T-cell (primary cell): ENCODE results near the gene SMIM17. TPM values are rescaled to one million over a fixed set of nuclear protein-coding genes. Genes with fewer than 3 reads are reported as not detected.
"Not testable (repeated sequence)": the region's sequence is repeated elsewhere in the genome, so short reads cannot be mapped to it uniquely, and the experiment has no call there.

Experiments used
- ATAC-seq, 4 experiments: fragments of 200-7000 bp in 3 of 4; fragments of 150-1000 bp in 1 of 4; cut with Tn5 transposase; replicated peaks in 1 of 4; 1 replicate in 3 of 4; 2 replicates in 1 of 4; pipeline ENCODE4 v1.10.0; 2021; ENCODE audit warnings: moderate library complexity in 3 of 4, mild to moderate bottlenecking in 2 of 4, moderate number of reproducible peaks in 1 of 4
- CTCF ChIA-PET, 2 donors: fragments of 300-600 bp; sonication (Branson Sonifier 250); formaldehyde crosslinking; loops; one replicate each; lab custom pipeline; 2022; ENCODE audit warnings: antibody characterized with exemption in 2 of 2; lab: Charles Lee
- POLR2A ChIA-PET, 2 donors: fragments of 300-600 bp; sonication (Branson Sonifier 250); formaldehyde crosslinking; loops; one replicate each; lab custom pipeline; 2022; ENCODE audit warnings: antibody characterized with exemption in 2 of 2; lab: Charles Lee
- DNase-seq, 35 experiments: peaks; one replicate each; pipeline versions ENCODE4 v3.0.0 to v3.0.0-alpha.2; 2013 to 2023
- H3K27ac ChIP-seq: one replicate; pipeline ENCODE4 v1.5.1; 2013; ENCODE audit warnings: low read length
- H3K27me3 ChIP-seq, 2 experiments: replicated peaks in 1 of 2; 1 replicate in 1 of 2; 2 replicates in 1 of 2; pipeline versions ENCODE4 v1.6.1 to v1.7.0; 2013; ENCODE audit warnings: low read length in 1 of 2, mixed read lengths in 1 of 2; ENCODE audit not compliant: control insufficient read depth in 2 of 2, insufficient read depth in 2 of 2; ENCODE audit errors: extremely low read depth in 1 of 2
- H3K36me3 ChIP-seq, 2 donors: 1 replicate in 1 of 2; 2 replicates in 1 of 2; pipeline versions ENCODE4 v1.6.1 to v1.7.0; 2013; ENCODE audit warnings: low read length in 1 of 2; ENCODE audit not compliant: control insufficient read depth in 2 of 2, insufficient read depth in 1 of 2; ENCODE audit errors: extremely low read depth in 1 of 2
- H3K4me1 ChIP-seq, 2 experiments: 1 replicate in 1 of 2; 2 replicates in 1 of 2; pipeline versions ENCODE4 v1.6.1 to v1.7.0; 2013; ENCODE audit warnings: low read length in 2 of 2, mixed read lengths in 1 of 2; ENCODE audit not compliant: insufficient read depth in 2 of 2, control insufficient read depth in 1 of 2; ENCODE audit errors: extremely low read depth in 1 of 2
- H3K4me3 ChIP-seq, 2 donors: 1 replicate in 1 of 2; 2 replicates in 1 of 2; pipeline versions ENCODE4 v1.5.1 to v1.7.0; 2013; ENCODE audit warnings: mild to moderate bottlenecking in 2 of 2, low read length in 1 of 2, moderate library complexity in 1 of 2; ENCODE audit not compliant: control insufficient read depth in 1 of 2; ENCODE audit errors: extremely low read depth in 1 of 2
- H3K9me3 ChIP-seq: 2 replicates; pipeline ENCODE4 v1.7.0; 2013
- H3K27ac Mint-ChIP-seq, 2 donors: one replicate each; pipeline ENCODE4 v1.8.0; 2020 to 2021; ENCODE audit warnings: mild to moderate bottlenecking in 2 of 2, mixed read lengths in 2 of 2
- H3K27me3 Mint-ChIP-seq, 2 donors: one replicate each; pipeline ENCODE4 v1.8.0; 2021 to 2022; ENCODE audit warnings: mixed read lengths in 2 of 2
- H3K36me3 Mint-ChIP-seq: one replicate; pipeline ENCODE4 v1.8.0; 2021; ENCODE audit warnings: mixed read lengths
- H3K4me1 Mint-ChIP-seq, 3 donors: one replicate each; pipeline ENCODE4 v1.8.0; 2020 to 2022; ENCODE audit warnings: mixed read lengths in 3 of 3, mild to moderate bottlenecking in 1 of 3
- H3K4me3 Mint-ChIP-seq, 3 donors: one replicate each; pipeline ENCODE4 v1.8.0; 2020 to 2022; ENCODE audit warnings: mild to moderate bottlenecking in 3 of 3, mixed read lengths in 3 of 3, moderate library complexity in 3 of 3
- H3K9me3 Mint-ChIP-seq, 3 donors: one replicate each; pipeline ENCODE4 v1.8.0; 2020 to 2022; ENCODE audit warnings: mixed read lengths in 3 of 3
- WGBS: methylation state at CpG from one replicate; pipeline ENCODE4 v1.1.5; 2013; ENCODE audit warnings: missing lambda C conversion rate; ENCODE audit not compliant: insufficient coverage; 5-methylcytosine and 5-hydroxymethylcytosine counted together
- total RNA-seq, 35 experiments: library from RNA in 6 of 35; stranded (reverse) in 6 of 35; fragments of 120-200 nt in 1 of 35; gene quantifications; one replicate each; pipeline versions ENCODE4 v1.2.1 to v1.2.4 and lab custom pipeline; 2013 to 2026

SMIM17 gene
- total RNA-seq, 5 donors from 2014 or later (not counting 1 experiment from before 2014, with no cell fraction given) = not detected

GRCh38 chr19:56671613-56671994, 28.6 kb downstream of the SMIM17 start, which contains the start of gene ZNF835:
TSS of gene ZNF835 (minus strand) at chr19:56671757. CDS start at chr19:56665198, 6,559 bp downstream.
- 9% methylated on average over 32 of the region's 32 CpGs for WGBS
- H3K27ac ChIP-seq = no peak within 1 kb of the TSS
- H3K4me1 ChIP-seq = peaks cover 4 to 16% of the 10 kb centered on the region in 2 experiments
- H3K27me3 Mint-ChIP-seq = peaks cover 2 to 3% of the 10 kb centered on the region in 2 donors
- peak within 1 kb of the TSS; percentile 78 to 86 (median 85) for H3K4me3 Mint-ChIP-seq
- DNase-seq (peak; percentile 30 to 87 (median 73)), ATAC-seq (peak; percentile 91 to 94 (median 92))
- POLR2A ChIA-PET = no interaction called here
- peaks cover 6% of the 10 kb centered on the region for H3K36me3 Mint-ChIP-seq
- peaks cover 4 to 10% (median 7%) of the 10 kb centered on the region in 3 donors for H3K9me3 Mint-ChIP-seq
- peak within 1 kb of the TSS; percentile 48 to 68 for H3K4me3 ChIP-seq
- peak within 1 kb of the TSS; percentile 71 to 88 for H3K27ac Mint-ChIP-seq
- H3K36me3 ChIP-seq = no peaks in the 10 kb centered on the region
- peaks cover 0 to 11% of the 10 kb centered on the region in 2 experiments for H3K27me3 ChIP-seq
- no peaks in the 10 kb centered on the region for H3K9me3 ChIP-seq
- H3K4me1 Mint-ChIP-seq = peaks cover 0 to 12% (median 10%) of the 10 kb centered on the region in 3 donors
- CTCF ChIA-PET = no interaction called here

DNA sequence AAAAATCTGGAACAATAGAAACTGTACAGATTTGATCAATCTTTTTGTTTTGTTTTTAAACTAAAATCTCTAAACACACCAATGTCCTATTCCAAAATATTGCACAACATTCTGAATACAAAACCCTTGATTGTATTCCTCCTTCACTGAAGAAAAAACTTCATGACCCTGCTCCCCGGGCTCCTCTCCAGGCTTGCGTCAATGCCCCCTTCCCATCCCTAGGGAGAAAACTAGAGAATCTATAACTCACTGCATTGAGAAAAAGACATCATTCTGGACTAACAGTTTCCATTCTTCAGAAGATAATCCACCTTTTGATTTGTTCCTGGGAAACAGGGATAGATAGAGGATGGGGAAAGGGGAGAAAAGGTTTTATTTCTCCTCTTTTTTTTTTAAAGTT, 29.7 kb downstream of the SMIM17 start:
- H3K27ac ChIP-seq, H3K9me3 ChIP-seq, H3K4me3 ChIP-seq, H3K36me3 ChIP-seq, CTCF ChIA-PET, DNase-seq, H3K27ac Mint-ChIP-seq, ATAC-seq, POLR2A ChIA-PET, H3K4me3 Mint-ChIP-seq, H3K36me3 Mint-ChIP-seq, H3K27me3 Mint-ChIP-seq: not testable (repeated sequence)
- H3K27me3 ChIP-seq = peaks cover 0 to 11% of the 10 kb centered on the region in 2 experiments
- Mint-ChIP-seq H3K9me3 (peaks cover 4 to 14% (median 6%) of the 10 kb centered on the region in 3 donors), H3K4me1 (peaks cover 0 to 12% (median 10%) of the 10 kb centered on the region in 3 donors)
- peaks cover 4 to 16% of the 10 kb centered on the region in 2 experiments for H3K4me1 ChIP-seq
- no CpG with 5 or more reads among the region's 2 CpGs for WGBS

DNA sequence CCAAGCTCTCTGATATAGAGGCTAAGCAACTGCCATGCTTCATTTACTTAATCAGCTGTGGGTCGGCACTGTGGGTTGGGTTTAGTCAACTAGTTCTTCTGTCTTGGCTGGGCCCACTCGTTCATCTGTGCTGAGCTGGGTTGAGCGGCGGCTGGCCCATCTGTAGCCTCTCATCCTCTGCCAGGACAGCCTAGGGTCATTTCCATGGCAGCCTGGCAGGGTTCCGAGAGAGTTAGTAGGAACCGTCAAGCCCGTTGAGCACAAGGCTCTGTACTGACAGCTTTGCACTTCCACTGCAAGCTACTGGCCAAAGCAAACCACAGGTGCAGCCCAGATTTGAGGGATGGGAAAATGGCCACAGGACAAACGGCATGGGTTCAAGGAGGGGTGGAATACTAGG, 35.2 kb downstream of the SMIM17 start:
- H3K4me3 ChIP-seq = no peak overlapping the region
- Mint-ChIP-seq H3K4me1 (no peaks in the 10 kb centered on the region), H3K4me3 (no peak overlapping the region), H3K9me3 (peaks cover 0 to 22% (median 13%) of the 10 kb centered on the region in 3 donors), H3K27ac (no peak overlapping the region), H3K36me3 (no peaks in the 10 kb centered on the region), H3K27me3 (no peaks in the 10 kb centered on the region)
- DNase-seq (no peak), ATAC-seq (no peak)
- H3K9me3 ChIP-seq = no peaks in the 10 kb centered on the region
- H3K4me1 ChIP-seq = no peaks in the 10 kb centered on the region
- ChIA-PET POLR2A (no interaction called here), CTCF (no interaction called here)
- H3K36me3 ChIP-seq = no peaks in the 10 kb centered on the region
- 97% methylated on average over 7 of the region's 8 CpGs for WGBS
- no peaks in the 10 kb centered on the region for H3K27me3 ChIP-seq
- no peak overlapping the region for H3K27ac ChIP-seq

GRCh38 chr19:56681702-56682101, 38.7 kb downstream of the SMIM17 start:
- no peaks in the 10 kb centered on the region for H3K4me1 ChIP-seq
- 86% methylated on average over 6 of the region's 8 CpGs for WGBS
- Mint-ChIP-seq H3K9me3 (peaks cover 4 to 35% (median 26%) of the 10 kb centered on the region in 3 donors), H3K4me1 (no peaks in the 10 kb centered on the region), H3K27me3 (no peaks in the 10 kb centered on the region), H3K36me3 (peaks cover 8% of the 10 kb centered on the region), H3K27ac (no peak overlapping the region), H3K4me3 (no peak overlapping the region)
- POLR2A ChIA-PET = no interaction called here
- DNase-seq (no peak), ATAC-seq (no peak)
- no peak overlapping the region for H3K27ac ChIP-seq
- no peaks in the 10 kb centered on the region for H3K36me3 ChIP-seq
- no peak overlapping the region for H3K4me3 ChIP-seq
- no peaks in the 10 kb centered on the region for H3K9me3 ChIP-seq
- CTCF ChIA-PET = no interaction called here
- H3K27me3 ChIP-seq = no peaks in the 10 kb centered on the region

DNA sequence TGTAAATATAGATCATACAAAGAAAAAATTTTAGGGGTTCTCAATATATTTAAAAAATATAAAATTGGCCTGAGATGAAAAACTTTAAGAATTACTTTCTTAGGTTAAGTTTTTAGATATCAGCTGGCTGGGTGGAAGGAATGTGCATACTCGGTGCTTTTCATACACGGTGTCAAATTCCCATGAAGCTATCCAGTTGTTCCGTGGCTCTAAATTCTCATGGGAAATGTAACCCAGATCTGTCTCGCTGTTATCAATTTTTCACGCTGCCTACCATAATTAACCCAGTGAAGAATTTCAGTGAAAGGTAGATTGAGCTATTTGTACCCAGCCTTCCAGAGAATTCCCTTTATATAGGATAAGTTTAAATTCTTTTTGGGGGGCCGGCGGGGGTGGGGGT, 40.2 kb downstream of the SMIM17 start:
- Mint-ChIP-seq H3K27ac (no peak overlapping the region), H3K9me3 (peaks cover 10 to 37% (median 29%) of the 10 kb centered on the region in 3 donors), H3K4me1 (no peaks in the 10 kb centered on the region), H3K4me3 (no peak overlapping the region), H3K36me3 (peaks cover 11% of the 10 kb centered on the region), H3K27me3 (no peaks in the 10 kb centered on the region)
- ChIA-PET POLR2A (no interaction called here), CTCF (interaction anchor here in 1 of 2 donors (0.7 kb wide), 1 partner anchor 1343 kb away, joined by 3 read pairs; no protein-coding TSS in a partner anchor)
- Histone ChIP-seq H3K9me3 (no peaks in the 10 kb centered on the region), H3K27ac (no peak overlapping the region), H3K4me1 (no peaks in the 10 kb centered on the region), H3K36me3 (no peaks in the 10 kb centered on the region), H3K4me3 (no peak overlapping the region), H3K27me3 (no peaks in the 10 kb centered on the region)
- ATAC-seq (no peak), DNase-seq (no peak)
- 100% methylated on average over 2 of the region's 7 CpGs for WGBS

GRCh38 chr19:56687031-56687430, 44.1 kb downstream of the SMIM17 start:
- Mint-ChIP-seq H3K4me3 (no peak overlapping the region), H3K27me3 (no peaks in the 10 kb centered on the region), H3K9me3 (peaks cover 14 to 35% (median 28%) of the 10 kb centered on the region in 3 donors), H3K36me3 (peaks cover 11% of the 10 kb centered on the region), H3K4me1 (no peaks in the 10 kb centered on the region), H3K27ac (no peak overlapping the region)
- DNase-seq = no peak
- WGBS = 92% methylated on average over 8 of the region's 8 CpGs
- H3K27me3 ChIP-seq = no peaks in the 10 kb centered on the region
- H3K4me1 ChIP-seq = no peaks in the 10 kb centered on the region
- POLR2A ChIA-PET = no interaction called here
- no peak overlapping the region for H3K27ac ChIP-seq
- H3K4me3 ChIP-seq = no peak overlapping the region
- no peaks in the 10 kb centered on the region for H3K36me3 ChIP-seq
- no peaks in the 10 kb centered on the region for H3K9me3 ChIP-seq
- no peak for ATAC-seq
- CTCF ChIA-PET = no interaction called here
